Endometrium (tissue), 2 donors: ENCODE measurements around the gene PLA2R1.
A peak's percentile ranks its signal among the peaks of the same experiment; 100 is the strongest.
"Not testable (repeated sequence)": the region's sequence is repeated elsewhere in the genome, so short reads cannot be mapped to it uniquely, and the experiment has no call there.

Source experiments
- FAIRE-seq: peaks from 2 replicates; lab custom pipeline; 2012; peaks lifted over from hg19 to GRCh38; lab: Jason Lieb, UNC
- donor health status: control.
- donor health status: control.

PLA2R1 gene

DNA sequence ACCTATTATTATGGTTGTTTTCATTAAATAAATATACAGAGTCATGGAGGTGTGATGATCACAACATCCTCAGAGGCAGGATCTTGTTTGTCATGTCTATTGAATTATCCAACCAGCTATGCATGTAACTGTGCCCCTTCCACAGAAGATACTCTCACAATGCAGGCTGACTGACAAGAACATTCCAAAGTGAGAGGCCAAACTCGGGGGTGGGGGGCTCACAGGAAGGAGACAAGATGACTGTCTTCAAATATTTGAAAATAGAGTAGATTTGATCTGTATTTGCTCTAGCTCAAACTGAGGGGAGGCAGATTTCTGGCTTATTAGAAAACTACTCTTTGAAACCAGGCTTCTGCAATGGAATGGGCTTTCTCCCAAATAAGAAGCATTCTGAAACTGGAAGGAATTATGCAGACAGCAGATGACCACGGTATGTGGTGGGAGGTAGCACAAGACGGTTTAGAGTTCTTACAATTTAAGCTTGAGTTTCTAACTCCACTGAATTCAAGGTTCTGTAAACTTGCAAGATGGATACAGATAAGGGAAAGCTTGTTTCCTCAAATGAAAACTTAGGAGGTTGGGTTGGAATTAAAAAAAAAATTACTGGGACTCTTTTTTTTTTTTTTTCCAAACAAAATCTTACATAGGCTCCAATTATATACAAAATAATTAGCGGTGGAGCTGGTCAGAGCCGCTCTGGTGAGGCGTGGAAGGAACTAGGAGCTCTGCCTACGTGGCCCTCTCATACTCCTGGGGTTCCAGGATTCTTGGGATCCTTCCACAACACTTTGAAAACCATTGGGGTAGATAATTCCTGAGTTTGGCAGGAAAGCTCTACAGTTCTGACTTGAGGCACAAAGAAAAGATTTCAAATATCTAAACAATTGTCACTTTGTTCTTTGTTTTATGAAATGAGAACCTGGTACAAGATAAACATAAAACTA, 79.3 kb downstream of the PLA2R1 start:
- FAIRE-seq, result peak; percentile 76

DNA sequence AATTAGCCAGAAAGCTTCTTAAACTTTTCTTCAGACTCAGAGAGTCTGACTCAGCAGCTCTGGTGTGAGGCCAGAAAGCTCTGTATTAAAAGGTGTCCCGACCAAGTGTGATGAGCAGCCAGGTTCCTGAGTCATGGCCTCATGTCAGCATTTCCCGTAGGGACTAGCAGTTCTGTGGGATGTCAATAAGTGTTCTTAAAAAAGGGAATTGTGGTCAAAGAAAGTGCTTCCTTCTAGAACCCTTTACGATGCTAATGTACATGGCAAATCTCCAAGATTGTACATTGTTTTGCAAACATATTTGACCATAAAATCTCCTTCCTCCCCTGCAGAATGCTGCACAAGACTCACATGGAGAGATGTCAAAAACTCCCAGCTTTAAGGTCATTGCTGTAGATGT, 80.1 kb downstream of the PLA2R1 start:
- peak; percentile 99 for FAIRE-seq

DNA sequence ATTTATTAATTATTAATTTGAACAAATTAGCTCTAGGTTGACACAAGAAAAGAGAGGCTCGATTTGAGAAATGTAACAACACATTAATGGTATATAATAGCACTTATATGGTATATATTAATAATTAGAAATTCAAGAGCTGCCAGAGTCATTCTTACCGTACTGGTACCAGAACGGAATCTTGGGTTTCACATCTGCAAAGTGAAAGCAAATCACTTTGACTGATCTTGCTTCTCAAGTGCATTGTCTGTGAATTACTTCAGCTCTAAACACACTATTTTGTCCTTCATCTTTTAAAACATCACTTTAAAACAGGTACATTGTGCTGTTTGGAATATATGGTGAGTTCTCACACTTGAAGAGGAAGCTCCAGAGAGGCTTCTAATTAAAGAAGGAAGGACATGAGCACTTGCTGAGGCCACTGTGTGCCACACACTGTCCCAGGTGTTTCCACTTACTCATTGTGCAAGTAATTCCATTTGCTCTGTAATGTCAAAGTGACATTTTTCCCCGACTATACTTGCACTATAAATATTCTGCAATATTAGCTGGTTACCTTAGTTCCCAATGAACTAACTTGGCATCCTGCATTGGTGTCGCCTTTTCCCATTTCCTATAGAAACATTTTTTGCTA, 85.8 kb downstream of the PLA2R1 start:
- FAIRE-seq, result no peak

DNA sequence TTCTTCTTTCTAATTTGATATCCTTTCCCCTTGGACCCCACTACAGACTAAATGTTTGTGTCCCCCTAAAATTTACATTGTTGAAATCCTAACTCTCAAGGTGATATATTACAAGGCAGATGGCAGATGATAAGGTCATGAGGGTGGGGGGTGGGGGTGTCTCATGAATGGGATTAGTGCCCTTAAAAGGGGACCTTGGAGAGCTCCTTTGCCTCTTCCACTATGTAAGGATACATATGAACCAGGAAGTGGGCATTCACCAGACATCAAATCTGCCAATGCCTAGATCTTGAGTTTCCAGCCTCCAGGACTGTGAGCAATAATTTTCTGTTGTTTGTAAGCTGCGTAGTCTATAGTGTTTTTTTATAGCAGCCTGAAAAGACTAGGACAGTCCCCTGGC, 89.1 kb downstream of the PLA2R1 start:
- no peak for FAIRE-seq

DNA sequence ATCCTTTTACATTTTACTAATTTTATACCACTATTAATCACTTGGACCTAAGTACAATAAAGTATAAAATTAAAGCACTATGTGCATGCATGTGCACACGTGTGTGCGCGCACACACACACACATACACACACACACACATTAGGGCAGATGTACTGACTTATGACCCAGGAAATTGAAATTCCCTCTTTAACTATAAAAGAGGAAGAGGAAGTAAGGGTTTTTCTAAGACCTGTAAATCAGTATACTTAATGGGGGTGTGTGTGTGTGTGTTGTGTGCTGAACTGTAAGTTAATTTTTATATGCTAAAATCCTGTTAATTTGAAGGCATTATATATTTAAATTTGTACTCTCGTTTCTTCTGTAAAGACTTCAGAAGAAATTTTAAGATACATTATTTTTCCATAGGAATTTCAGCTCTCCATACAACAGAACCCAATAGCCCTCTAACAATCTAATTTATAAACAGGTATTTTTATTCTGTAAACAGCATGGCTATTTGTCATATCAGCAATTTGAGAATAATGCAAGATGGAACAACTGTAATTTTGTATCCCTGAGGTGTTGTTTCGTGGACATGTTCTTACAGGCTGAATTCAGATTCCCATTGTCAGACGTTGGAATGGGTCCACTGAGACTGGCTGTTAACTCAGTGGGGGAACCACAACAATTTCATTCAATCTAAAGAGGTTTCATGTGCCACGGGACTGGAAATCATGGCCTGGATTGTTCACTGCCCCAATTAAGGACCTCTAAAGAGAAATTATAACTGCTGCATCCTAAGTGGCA, 90.9 kb downstream of the PLA2R1 start:
- no peak for FAIRE-seq

DNA sequence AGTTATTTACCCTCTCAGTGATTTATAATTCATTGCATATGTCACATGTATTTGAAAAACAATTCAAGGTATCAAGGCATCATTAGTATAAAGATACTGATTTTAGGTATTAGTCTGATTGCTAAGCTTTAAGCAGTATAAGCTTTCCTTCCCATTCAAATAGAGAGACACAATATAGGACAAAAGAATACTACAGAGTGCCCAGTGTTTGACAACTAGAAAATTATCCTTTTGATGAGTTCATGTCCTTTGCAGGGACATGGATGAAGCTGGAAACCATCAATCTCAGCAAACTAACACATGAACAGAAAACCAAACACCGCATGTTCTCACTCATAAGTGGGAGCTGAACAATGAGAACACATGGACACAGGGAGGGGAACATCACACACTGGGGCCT, 91.9 kb downstream of the PLA2R1 start:
- FAIRE-seq, result not testable (repeated sequence)

DNA sequence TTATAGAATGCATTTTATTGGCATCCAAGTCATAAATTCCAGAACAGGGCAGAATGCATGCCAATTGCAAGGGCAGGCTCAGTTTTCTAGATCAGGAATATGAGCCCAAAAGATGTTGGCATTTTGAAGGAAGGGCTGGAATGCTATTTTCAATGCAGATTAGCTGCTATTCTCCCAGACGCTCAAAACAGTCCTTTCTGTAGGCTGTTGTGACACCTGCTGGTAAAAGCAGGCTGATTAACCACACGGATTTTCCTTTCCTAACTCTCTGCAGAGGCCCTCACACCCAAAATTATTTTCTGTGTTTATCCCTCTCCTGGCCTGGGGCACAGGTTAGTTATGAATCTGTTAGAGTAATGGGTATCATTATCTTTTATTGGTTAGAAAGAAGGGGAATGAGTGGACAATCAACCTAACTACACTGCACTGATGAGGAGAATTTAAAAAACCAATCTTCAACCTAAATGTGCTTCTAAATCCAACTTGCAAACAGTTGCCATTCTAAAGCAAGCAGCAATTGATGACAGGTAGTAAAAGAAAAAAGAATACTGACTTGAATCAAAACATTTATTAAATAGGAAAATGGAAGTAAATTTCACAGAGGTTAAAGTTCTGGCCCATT, 94.0 kb downstream of the PLA2R1 start:
- FAIRE-seq, result peak; percentile 12

DNA sequence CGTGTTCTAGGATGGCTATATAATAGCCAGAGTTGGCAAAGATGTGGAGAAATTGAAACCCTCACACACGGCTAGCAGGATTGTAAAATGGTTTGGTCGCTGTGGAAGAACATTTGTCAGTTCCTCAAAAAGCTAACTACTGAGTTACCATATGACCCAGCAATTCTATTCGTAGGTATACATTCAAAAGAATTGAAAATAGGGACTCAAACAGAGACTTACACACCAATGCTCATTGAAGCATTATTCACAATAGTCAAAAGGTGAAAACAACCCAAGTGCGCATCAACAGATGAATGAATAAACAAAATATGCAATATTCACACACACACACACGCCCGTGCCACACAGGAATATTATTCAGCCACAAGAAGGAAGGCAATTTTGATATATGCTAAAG, 98.7 kb downstream of the PLA2R1 start:
- FAIRE-seq, result no peak

DNA sequence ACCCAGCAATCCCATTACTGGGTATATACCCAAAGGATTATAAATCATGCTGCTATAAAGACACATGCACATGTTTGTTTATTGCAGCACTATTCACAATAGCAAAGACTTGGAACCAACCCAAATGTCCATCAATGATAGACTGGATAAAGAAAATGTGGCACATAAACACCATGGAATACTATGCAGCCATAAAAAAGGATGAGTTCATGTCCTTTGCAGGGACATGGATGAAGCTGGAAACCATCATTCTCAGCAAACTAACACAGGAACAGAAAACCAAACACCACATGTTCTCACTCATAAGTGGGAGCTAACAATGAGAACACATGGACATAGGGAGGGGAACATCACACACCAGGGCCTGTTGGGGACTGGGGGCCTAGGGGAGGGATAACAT, 99.9 kb downstream of the PLA2R1 start:
- not testable (repeated sequence) for FAIRE-seq

DNA sequence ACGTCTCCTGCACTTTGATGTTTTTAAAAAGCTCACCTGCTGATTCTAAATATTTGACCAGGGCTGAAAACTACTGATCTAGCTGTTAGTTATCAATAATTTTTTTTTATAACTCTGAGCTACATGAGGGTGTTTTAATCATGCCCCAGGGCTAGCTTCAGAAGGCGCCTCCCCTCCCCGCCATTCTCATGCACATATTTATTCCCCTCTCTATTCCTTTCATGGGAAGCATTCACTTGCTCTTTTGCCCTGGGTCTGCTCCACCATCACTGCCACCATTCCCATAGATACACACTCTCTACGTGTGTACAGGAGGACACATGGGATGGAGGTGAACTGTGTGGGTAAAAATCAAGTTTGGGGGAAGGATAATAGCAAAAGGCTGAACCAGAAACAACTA, 101.0 kb downstream of the PLA2R1 start:
- FAIRE-seq, result no peak

DNA sequence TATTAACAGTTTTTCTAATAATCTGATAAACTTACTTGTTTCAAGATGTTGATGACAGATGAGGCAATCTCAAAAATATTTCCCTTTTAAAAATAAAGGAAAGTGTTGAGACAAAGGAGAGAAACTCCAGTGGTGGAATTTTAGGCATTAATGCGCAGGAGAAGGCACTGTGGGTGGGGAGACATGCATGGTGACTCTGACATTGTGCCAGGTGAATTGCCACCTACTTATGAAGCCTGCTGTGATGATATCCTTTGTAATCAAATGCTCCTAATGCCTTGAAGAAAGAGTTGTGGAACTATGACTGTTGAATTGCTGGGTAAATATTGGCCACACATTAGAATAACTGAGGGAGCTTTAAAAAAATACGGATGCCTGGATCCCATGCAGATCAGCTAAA, 101.4 kb downstream of the PLA2R1 start:
- FAIRE-seq, result no peak

DNA sequence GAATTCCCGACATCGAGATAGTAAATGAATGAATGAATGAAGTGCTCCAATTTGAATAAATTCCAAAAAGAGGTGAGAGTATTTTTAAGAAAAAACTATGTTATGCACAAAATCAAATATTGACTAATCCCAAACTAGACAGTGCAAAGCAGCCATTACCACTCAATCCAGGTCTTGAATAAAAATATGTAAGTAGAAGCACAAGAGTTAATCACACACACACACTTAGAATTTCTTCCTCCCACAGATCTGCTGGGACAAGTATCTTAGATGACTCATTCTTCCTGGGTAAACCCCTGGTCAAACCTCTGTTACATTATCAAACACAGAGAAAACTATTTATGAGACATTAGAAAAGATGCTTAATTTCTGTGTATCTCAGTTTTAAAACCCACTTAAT, 102.0 kb downstream of the PLA2R1 start:
- FAIRE-seq, result no peak

DNA sequence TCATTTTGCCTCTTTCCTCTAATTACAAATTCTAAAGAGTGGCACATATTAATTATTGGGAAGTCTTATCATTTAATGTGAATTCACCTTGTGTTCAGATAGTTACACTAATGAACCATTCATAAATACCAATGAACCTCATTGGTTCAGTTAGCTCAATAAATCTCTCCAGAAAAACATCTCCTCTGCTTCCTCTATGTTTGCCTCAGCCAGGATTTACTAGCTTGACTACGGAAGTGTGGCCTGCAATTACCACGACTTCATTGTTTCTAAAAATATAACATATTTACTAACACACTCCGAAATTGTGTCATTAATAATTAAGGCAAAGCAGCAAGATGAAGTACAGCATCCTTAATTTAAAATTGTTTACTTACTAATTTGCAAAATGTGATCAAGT, 103.3 kb downstream of the PLA2R1 start:
- no peak for FAIRE-seq

DNA sequence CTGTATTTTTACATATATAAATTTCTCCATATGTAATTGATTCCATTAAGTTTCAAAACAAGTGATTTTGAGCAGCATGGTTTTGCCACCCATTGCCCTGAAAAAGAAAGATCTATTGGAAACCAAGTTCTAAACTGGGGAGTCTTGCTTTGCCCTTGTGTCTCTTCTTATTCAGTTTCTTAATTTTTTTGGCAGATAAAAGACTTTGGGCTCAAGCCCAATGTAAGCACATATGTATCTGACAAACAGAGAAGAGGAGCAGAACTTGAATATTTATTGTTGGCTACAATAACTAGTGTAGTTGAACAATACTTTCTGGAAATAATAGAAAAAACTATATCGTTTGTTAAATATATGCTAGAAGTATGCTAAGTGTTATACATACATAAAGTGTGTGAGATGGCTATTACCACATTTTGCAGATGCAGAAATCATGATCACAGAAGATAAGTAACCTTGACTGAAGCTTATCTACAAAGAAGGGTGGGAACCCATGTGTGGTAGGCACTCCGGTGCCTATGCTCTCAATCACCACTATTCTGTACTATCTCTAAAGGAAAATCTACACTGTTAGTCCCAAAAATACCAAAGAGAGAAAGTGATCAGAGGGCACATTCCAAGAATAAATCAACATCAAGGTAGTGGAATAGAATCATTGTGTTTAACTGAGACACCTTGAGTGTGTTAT, 109.1 kb downstream of the PLA2R1 start:
- no peak for FAIRE-seq

DNA sequence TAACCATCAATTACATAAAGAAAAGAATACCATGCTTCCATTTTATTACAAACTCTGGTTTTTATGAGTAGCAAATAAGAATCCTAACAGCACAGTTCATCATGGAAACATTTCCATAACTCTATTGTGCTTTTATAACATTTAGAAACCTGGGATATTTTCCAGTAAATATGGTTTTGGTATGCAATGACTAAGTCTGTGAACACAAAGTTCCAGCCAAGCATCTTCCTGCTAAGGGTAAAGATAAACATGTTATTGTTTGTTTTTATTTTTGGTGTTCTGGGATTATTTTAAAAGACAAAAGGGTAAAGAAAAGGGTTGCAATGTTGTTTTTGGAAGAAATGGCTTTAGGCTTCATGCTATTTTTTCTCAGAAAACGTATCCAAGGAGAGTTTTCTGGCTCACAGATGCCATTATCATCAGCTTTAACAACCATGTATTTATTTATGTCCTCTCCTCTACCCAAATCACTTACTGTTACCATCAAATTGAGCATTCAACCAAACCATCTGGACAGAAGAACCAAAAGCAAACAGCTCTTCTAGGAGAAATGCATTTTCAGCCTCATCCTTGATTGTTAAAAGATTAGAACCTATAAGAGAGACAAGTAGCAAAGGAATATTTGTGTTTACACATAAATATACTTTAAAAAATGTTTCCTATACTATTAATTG, 116.0 kb downstream of the PLA2R1 start:
- FAIRE-seq, result peak; percentile 98

DNA sequence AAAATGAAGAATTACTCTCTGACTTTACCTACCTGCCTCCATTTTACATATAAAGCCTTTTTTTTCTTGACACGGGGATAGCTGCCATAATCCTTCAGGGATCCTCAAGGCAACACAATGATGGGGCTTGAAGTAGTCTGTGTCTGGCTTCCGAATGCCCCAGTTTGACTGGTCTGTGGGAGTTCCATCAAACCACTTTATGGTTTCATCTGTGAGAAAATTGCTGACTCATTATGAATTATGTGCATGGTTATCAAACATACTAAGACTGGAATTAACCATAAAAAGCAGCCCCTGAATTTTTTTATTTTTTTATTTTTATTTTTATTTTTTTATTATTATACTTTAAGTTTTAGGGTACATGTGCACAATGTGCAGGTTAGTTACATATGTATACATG, 117.5 kb downstream of the PLA2R1 start:
- no peak for FAIRE-seq

DNA sequence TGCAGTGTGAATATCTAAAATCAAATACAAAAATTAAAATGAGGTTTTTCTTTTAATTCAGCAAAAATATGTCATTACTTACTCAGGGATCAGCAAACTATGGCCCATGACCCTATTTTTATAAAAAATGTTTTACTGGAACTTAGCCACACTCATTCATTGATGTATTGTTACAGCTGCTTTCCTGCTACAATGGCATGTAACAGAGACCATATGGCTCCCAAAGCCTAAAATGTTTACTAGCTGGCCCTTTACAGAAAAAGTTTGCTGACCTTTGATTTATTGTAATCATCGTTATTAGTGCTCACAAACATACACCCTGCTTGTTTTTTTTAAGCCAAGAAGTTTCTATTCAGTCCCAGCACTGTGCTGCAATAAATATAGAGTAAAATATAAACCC, 120.3 kb downstream of the PLA2R1 start:
- peak; percentile 90 for FAIRE-seq

DNA sequence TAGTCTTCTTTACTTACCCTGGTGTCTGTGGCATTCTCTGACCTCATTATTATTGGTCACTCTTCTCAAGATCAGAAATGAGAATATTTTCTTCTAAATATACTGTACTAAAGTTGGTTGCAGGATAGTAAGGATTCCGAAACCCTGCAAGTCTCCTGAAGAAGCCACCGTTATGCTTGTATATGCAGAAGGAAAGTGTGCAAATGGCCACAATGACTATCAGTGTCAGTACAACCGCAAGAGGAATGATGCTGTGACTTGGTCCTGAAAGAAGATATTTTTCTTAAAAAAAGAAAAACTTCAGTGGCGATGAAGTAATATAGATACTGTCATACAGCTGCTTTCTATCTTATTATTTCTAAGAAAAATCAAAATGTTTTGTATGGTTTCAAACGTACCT, 120.7 kb downstream of the PLA2R1 start:
- FAIRE-seq, result no peak

DNA sequence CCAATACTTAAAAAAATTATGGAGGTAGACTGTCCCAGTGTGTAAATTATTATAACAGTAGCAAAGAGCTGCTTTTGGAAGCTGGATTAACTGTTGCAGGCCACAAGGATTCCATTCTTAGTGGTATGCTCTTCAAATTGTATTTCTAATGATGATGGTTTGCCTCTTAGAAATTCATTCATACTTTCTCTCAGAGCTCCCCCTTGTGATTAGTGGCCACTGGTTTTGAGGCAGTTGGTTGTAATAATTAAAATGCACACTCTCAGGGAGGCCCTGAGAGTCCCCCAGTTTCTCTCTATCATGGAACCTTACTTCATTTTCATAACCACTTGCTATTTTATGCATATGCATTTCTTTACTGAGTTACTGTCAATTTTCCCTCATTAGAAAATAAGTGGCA, 122.5 kb downstream of the PLA2R1 start:
- FAIRE-seq, result no peak

DNA sequence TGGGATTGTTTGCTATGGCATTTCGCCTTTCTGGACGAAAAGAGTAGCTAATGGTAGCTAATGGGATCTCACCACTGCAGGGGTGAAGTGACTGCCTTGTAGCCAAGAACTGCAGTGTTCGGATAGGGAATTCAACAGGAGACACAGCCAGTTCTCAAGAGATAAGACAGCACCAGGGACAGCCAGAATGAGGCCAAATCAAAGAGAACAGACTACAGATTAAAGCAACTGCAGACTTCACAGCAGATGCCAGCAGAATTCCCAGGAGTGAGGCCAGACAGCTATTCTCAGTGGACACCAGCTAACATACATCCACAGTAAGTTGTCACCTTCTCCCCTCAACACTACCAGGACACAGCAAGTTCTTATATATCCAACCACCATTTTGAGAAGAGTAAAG, 124.0 kb downstream of the PLA2R1 start:
- FAIRE-seq, result no peak

DNA sequence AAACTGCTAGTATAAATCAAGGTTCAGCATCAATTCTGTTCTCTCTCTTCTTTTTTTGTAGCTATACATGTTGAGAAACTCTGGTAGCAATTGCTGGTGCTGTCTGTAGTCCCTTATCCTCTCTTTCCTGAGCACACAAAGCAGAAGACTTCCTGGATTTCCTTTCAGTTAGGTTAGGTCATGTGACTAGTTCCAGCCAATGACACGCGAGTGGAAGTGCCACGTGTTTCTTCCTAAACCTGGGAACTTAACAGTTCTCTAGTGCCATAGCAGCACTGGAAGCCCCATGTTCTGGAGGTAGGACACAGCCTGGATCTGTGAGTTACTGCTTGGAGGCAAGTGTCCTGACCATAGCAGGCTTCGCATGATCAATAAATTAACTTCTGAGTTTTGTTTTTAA, 125.9 kb downstream of the PLA2R1 start:
- FAIRE-seq, result no peak
